ENCODE measurements around the gene INSM1.
A peak's percentile ranks its signal among the peaks of the same experiment; 100 is the strongest.

INSM1 gene

DNA sequence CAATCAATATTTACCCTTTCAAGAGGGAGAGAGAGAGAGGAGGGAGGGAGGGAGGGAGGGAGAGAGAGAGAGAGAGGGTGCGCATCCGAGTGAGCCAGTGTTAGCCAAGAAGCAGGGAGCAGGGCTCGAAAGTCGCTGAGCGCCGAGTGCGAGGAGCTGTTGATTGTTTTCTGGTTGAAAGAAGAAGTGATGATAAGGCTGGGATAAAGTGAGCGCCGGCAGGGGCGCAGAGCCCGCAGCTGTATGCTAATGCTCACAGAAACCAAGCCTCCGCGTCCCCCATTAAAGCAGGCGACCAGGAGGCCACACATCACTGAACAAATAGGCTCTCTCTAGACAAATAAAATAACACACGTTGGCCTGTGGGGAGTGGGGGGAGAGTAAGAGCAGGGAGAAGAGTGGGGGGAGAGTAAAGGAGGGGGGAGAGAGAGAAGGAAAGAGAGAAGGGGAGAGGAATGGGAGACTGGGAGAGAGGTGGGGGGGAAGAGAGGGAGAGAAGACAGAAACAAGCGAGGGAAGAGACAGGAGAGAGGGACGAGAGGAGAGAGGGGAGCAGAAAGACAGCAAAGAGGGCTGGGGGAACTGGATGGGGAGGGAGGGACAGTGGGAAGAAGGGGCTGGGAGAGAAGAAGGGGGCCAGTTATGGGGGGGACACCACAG, 5.0 kb upstream of the INSM1 start:
- DNase-seq (ENCODE audit: low spot score): no peak

DNA sequence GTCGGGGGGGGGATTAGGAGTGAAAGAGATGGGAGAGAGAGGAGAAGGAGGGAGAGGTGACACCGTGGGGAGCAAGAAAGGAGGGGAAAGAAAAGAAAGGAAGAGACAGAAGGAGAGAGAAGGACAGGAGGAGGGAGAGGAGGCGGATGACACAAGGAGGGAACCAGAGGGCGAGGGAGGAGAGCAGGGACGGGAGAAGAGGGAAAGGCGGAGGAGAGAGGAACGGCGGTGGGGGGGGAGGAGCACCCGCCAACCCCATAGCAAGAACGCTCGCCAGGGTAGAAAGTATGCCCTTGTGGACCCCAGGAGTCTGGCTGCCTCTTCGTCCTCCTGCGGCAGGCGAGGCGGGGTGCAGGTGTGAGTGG, 4.5 kb upstream of the INSM1 start:
- peak; percentile 48 for DNase-seq (ENCODE audit: low spot score)

DNA sequence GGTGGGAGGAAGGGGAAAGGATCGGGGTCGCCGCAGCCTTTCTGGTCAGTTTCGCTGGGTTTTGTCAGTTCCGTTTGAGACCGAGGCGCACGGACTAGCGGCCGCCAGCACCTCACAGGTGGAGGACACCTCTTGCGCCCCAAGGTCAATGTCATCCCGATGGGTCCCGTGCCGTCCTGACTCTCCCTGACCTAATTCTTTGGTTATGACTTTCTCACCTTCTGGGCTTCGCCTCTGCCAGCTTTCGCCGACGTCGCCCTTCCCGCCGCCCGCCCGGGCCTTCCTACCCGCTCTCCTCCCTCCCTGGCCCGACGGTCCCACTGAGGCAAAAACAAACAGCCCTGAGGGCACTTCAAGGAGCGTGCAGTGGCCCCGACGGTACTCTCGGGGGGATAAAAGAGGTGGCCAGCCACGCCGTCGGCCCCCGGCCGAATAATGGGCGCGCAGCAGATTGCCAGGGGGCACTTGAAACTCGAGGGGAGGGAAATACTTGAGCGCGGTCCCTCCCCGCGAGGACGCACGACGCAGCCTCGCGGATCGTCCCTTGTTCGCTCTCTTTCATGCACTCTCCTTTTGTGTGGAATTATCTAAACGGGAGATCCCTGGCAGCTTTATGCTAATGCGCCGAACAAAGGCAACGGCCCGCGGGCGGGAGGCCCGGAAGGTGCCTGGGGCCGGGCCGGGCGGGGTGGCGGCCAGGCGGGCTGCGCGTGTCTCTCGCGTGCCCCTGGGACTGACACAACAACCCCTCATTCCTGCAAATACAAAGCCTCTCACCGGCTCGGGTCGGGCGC, 3.9 kb upstream of the INSM1 start:
- DNase-seq (ENCODE audit: low spot score): no peak

DNA sequence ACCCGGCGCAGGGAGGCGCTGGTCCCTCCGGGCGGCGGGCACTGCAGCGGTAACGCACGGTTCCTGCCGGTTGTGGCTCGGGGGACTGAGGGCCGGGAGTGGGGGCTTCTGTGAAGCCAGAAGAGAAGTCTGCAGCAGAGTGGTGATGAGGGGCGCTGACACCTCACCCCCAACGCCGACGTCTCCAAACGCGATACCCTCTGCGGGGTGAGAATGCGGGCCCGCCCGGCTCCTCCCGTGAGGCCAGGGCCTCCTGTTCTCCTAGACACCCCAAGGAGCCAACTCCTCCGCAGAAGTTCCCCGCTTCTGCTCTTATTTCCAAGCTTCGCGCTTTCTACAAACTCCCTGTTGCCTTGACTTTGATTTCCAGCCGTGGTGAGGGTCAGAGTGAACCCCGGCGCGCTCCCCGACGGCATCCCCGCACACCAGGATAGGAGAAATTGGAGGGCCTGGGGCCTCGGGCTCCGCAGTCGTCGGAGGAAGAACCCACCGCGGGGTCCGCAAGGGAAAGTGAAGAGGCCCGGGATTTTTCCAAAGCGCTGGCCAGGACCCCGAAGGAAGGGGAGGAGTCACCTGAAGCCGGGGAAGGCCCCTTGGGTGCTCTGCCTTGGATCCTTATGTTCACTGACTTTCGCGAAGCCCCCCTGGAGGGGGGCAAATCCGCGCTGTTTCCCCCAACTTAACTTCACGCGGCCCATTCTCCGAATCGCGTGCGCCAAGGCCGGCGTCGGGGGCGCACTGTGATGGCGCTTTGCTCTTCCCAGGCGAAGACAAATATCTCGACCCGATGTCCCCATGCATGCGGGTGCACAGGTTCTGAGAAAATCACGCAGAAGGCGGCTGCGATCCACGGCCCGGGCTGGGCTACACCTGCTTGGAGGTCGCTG, 3.1 kb upstream of the INSM1 start:
- DNase-seq (ENCODE audit: low spot score): no peak

DNA sequence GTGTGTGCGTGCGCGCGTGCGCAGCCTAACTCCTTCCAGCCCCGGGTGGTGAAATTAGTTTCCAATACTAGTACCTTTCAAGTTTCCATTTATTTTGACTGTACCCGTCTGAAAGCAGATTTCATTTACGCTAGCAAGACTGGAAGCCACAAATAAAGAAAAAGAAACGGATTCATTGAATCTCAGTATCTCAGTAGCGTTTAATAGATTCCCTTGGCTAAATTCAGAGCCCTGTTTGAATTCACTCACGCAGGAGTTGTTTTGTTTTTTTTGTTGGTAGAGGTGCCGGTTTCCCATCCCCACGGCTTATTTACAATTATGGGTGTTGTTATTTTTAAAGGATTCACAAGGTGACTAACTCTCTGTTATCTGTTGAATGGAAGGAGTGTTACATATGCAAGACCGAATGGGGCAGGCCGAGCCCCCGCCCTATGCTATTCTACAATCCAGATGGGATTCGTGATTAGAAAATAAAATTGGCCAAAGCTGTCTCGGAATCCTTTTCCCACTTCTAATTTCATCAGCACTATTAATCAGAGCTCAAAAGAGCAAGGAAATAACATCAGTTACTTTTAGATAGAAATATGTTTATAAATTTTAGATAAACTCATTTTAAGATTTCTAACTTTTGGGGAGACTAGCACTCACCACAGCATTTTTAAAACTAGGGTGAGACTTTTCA, 2.3 kb upstream of the INSM1 start:
- DNase-seq (ENCODE audit: low spot score): no peak

DNA sequence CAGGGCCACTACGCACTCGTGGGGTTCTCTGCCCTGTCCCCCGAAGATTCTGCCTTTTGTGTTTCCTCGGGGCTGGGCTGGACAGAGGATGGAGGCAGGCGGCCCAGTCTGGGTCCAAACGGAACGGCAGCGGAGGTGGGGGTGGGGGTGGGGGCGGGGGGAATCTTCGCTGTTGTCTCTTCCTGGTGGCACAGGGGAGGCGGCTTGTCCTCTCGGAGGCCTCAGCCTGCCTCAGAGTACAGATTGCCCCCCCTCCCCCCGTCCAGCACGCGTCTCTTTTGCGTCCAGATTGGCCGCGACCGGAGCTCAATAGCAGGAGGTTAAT, 1.4 kb upstream of the INSM1 start:
- DNase-seq (ENCODE audit: low spot score): no peak

DNA sequence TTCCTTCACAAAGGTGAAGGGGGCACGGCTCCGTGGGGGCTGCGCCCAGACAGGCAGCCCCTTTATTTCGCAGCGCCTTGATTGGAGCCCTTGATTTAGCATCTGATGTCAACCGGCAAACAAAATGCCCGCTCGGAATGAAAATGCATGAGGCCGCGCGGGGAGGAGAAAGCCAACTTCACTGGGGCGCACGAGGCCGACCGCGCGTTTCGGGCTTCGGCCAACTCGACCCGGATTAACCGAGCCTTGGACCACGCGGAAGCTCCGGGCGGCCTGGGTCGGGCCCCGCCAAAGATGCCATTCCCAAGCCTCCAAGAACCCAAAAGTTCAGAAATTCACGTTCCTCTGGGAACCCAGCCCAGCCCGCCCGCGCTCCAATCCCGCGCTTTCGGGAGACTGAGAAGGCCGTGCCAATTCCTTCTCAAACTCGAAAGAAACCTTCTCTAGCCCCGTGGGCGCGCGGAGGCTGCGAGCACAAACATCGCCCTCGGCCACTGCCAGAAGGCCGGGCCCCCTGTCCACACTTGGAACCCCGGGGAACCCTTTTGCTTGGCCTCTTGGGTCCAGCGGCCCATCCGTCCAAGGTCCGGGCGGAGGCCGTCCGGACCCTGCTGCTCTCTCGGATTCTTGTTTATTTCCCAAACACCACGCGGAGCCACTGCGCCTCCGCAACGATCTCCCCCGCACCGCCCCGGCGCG, 879 bp upstream of the INSM1 start:
- DNase-seq (ENCODE audit: low spot score): peak; percentile 47

DNA sequence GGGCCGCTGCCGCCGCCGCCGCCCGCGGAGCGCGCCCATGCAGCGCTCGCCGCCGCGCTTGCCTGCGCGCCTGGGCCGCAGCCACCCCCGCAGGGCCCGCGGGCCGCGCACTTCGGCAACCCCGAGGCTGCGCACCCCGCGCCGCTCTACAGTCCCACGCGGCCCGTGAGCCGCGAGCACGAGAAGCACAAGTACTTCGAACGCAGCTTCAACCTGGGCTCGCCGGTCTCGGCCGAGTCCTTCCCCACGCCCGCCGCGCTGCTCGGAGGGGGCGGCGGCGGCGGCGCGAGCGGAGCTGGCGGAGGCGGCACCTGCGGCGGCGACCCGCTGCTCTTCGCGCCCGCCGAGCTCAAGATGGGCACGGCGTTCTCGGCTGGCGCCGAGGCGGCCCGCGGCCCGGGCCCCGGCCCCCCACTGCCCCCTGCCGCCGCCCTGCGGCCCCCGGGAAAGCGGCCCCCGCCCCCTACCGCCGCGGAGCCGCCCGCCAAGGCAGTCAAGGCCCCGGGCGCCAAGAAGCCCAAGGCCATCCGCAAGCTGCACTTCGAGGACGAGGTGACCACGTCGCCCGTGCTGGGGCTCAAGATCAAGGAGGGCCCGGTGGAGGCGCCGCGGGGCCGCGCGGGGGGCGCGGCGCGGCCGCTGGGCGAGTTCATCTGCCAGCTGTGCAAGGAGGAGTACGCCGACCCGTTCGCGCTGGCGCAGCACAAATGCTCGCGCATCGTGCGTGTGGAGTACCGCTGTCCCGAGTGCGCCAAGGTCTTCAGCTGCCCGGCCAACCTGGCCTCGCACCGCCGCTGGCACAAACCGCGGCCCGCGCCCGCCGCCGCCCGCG, 730 bp downstream of the INSM1 start:
- no peak for DNase-seq (ENCODE audit: low spot score)

DNA sequence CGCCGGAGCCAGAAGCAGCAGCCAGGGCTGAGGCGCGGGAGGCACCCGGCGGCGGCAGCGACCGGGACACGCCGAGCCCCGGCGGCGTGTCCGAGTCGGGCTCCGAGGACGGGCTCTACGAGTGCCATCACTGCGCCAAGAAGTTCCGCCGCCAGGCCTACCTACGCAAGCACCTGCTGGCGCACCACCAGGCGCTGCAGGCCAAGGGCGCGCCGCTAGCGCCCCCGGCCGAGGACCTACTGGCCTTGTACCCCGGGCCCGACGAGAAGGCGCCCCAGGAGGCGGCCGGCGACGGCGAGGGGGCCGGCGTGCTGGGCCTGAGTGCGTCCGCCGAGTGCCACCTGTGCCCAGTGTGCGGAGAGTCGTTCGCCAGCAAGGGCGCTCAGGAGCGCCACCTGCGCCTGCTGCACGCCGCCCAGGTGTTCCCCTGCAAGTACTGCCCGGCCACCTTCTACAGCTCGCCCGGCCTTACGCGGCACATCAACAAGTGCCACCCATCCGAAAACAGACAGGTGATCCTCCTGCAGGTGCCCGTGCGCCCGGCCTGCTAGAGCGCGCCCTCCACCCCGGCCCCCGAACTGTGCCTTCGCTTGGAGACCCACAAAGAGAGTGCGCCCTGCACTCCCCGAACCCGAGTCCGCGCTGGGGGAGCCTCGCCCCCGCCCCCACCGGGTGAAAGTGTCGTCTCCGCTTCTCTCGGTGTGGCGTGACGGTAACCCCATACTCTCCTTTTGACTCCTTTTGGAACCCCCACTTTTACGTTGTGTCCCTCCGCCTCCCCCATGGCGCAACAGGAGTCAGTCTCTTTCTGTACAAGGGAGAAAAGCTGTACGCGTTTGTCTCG, 1.6 kb downstream of the INSM1 start:
- no peak for DNase-seq (ENCODE audit: low spot score)

DNA sequence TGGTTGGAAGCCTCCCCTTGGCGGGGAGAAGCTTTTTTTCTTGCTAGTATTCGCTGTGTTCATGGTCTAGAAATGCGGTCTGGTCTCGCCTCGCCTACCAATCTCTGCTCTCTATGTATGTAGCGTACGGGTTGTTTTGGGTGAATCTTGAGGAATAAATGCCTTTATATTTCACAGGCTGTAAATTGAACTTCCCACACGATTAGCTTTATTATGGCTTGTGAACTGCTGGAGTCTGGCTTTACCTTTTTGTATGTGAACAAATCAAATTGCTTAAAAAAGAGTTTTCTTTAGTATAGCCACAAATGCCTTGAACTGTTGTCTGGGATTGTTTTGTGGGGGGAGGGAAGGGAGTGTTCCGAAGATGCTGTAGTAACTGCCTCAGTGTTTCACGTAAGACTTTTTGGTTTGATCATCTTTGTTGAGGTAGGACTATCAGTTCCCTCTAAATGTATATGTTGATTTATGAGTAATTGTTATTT, 2.2 kb downstream of the INSM1 start:
- DNase-seq (ENCODE audit: low spot score): no peak

DNA sequence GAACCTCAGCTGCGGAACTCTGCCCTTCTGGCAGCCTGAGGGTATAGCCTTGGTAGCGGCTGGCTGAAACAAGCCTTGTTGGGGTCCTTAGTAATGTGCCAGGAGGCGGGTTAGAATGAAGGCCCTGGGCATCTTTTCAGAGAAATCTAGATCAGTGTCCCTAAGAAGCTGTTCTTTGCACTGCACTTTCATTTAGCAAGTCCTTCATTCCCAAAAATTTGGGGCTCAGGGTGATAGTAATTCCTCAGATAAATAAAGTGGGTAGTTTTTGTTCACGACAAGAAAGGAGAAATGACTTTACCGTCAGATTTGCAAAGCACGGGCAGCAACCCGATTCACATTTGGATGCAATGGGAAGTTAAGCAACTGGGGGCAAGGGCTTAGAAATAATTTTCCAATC, 3.2 kb downstream of the INSM1 start:
- no peak for DNase-seq (ENCODE audit: low spot score)

DNA sequence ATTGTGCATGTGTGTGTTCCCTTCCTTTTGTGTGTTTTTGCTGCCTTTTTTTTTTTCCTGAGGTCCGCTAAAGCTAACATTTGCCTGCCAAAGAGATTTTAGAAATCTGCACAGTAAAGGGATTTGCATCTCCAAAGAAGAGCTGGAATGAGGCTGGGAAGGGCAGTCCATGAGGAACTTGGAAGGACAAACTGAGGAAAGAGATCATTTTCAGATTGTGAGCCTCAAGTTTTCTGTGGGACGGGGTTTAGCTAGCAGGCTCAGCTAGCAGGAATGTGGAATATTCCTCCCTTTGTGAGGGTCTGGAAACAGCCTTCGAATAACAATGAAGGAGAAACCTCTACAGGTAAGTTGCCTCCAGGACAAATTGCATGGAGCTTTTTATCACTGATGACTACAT, 3.8 kb downstream of the INSM1 start:
- DNase-seq (ENCODE audit: low spot score): no peak

DNA sequence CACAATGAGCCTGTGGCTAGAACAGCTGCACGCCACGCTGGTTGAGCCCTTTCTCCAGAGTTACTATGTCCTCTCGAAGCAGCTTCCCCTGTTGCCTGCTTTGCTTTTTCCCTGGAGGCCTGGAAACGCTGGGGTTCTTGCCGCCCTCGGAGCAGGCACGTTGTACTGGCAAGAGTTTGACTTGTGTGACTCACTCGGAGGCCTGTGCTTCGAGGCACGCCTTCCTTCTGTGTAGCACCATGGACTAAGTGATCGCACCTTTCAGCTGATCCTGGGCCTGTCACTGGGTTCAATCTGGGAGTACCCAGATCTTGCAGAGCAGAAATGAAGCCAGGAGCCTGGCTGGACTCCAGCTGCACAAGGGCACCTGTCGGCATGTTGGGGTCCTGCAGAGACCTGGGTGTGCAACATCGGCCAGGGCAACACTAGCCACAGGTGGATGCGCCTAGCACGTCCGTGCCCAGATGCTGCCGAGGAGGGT, 5.2 kb downstream of the INSM1 start:
- DNase-seq (ENCODE audit: low spot score): peak; percentile 52

DNA sequence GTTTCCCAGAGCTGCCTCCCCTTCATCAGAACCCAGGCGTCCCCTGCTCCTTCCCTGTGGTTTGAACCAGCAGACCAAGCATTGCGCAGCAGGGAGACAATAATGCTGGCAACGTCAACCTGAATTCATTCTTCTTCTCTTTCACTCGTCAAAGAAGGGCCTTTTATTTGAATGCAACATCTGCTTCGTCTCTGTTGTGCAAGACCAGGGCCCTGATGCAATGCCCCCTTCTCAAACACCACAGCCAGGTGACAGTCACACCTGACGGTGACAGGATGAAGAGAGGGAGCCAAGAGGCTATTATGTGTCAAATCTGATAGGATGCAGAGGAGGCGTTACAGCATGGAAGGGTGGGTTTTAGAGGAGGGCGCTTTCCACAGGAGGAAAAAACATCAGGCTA, 8.0 kb downstream of the INSM1 start:
- no peak for DNase-seq (ENCODE audit: low spot score)

DNA sequence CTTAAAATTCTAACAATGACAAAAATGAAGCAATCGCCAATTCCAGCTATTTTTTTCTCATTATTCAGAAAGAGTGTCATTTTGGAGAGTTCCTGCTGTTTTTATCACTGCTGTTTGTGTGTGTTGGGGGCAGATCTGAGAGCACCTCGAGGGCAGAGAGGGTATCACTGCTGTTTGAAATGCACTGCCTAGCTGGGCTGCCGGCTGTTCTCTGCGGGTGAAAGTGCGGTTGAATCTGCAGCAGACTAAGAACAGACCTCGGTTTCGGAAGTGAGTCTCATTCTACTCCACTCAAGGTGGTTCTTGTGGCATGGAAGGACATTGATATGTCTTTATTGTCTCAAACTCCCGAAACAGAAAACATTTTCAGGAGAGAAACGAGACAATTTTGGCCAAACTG, 18.3 kb downstream of the INSM1 start:
- no peak for DNase-seq (ENCODE audit: low spot score)

DNA sequence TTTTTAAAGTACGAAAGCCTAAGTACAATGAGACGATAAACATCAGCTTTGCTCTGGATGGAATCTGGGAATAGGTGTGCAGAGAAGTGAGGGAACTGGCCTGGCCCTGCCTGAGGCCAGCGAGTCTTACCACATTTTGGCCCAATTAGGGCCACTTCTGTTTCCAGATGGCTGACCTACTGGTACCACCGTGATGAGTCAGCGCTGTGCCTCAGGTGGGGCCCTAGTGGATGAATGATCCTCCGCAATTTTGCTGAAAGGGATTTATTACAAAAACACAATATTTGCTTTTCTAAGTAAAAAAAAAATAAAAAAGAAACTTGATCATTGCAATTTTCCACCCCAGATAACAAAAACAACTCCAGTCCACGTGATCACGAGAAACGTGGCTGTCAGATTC, 22.5 kb downstream of the INSM1 start:
- no peak for DNase-seq (ENCODE audit: low spot score)

DNA sequence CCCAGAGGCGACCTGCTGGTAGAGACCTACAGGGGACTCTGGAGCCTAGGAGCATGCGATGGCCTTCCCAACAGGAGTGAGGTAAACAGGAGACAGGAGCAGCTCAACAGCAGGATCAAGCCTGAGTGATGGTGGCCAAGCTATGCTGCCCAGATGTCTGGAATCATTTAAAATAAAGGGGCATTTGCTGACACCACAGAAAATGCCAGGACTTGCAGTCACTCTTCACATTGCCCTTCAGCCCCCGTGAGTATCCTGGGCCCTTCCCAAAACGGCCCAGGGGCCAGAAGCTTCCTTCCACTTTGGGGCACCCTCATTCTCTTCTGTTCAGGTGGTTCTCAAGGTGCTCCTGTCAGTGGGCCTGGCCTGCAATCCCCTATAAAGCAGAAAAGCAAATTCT, 23.2 kb downstream of the INSM1 start:
- DNase-seq (ENCODE audit: low spot score): no peak

DNA sequence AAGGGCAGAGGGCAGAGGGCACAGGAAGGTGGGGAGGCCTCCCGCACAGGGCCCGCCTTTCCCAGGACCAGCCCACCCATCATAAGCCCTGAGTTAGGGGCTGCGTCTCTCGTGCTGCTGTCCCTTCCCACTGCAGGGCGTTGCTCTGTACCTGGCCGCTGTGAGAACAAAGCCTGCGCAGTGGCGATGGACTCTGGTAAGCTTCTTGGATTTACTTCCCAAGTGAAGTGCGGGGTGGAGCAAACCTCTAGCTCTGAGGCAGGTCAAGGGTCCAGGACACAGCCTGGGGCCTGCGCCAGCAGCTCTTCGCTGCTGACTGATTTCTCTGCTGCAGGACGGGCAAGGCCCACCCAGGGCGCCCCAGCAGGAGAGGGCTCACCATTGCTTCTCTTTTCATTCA, 23.9 kb downstream of the INSM1 start:
- no peak for DNase-seq (ENCODE audit: low spot score)

DNA sequence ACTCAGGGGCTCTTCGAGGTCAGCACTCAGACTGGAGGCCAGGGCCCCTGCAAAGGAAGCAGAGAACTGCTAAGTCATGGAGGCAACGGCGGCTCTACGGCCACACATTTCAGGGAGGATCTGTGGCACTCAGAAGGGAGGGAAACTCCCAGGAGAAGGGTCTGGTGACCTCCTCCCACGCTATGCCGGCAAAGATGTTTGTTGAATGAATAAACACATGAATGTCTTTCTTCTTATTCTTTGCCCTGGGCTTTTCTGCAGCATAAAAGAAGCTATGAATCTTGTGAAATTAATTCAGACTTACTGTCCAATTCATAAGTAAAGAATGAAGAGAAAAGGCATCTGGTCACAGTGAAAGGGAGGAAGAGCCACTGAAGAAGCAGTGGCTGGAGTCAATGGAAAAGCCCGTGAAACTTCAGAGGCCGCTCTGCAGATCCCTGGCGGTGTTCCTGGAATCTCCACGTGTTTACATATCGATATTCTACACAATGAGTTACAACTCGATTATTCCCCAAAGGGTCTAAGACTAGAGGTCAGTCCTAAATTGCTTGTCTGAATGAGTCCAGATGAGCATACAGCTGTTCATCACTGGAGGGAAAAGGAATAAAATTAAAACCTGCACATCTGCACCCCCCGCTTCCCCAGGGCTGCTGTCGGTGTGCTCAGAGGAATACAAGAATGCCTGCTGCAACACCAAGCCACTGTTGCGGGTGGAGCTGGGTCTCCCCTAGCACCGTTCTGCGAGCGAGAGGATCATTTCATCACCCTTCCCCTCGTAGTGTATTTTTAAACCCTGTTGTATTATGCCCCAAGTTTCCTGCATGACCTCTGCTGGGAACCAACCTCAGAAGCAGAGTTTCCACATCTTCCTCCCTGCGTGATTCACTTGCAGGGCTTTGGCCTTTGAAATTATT, 25.6 kb downstream of the INSM1 start:
- no peak for DNase-seq (ENCODE audit: low spot score)
